HUES48 (cell line): ENCODE results near the gene HBZ.
"Not testable (repeated sequence)": the region's sequence is repeated elsewhere in the genome, so short reads cannot be mapped to it uniquely, and the experiment has no call there.

Experiments used
- H3K27ac ChIP-seq: one replicate; pipeline ENCODE4 v1.7.0; 2013; ENCODE audit warnings: low read depth, low read length, inconsistent platforms
- H3K27me3 ChIP-seq: 2 replicates; pipeline ENCODE4 v1.6.1; 2013; ENCODE audit warnings: mild to moderate bottlenecking, low read length; ENCODE audit not compliant: control insufficient read depth, insufficient read depth
- H3K36me3 ChIP-seq: 2 replicates; pipeline ENCODE4 v1.6.1; 2013; ENCODE audit warnings: low read length; ENCODE audit not compliant: control insufficient read depth, insufficient read depth
- H3K4me1 ChIP-seq: 2 replicates; pipeline ENCODE4 v1.6.1; 2013; ENCODE audit warnings: mild to moderate bottlenecking, low read length; ENCODE audit not compliant: control insufficient read depth, insufficient read depth
- H3K4me3 ChIP-seq: 2 replicates; pipeline ENCODE4 v1.5.1; 2013; ENCODE audit warnings: mild to moderate bottlenecking, low read depth, low read length
- H3K9ac ChIP-seq: 2 replicates; pipeline ENCODE4 v1.6.1; 2013; ENCODE audit warnings: mild to moderate bottlenecking, low read depth, low read length, moderate library complexity
- H3K9me3 ChIP-seq: 2 replicates; pipeline ENCODE4 v1.6.1; 2013; ENCODE audit warnings: low read length; ENCODE audit not compliant: control insufficient read depth, insufficient read depth

The HBZ gene

DNA sequence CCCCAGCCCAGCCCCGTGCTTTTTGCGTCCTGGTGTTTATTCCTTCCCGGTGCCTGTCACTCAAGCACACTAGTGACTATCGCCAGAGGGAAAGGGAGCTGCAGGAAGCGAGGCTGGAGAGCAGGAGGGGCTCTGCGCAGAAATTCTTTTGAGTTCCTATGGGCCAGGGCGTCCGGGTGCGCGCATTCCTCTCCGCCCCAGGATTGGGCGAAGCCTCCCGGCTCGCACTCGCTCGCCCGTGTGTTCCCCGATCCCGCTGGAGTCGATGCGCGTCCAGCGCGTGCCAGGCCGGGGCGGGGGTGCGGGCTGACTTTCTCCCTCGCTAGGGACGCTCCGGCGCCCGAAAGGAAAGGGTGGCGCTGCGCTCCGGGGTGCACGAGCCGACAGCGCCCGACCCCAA, 23.6 kb downstream of the HBZ start:
- H3K9ac ChIP-seq, H3K27ac ChIP-seq, H3K36me3 ChIP-seq, H3K4me3 ChIP-seq, H3K4me1 ChIP-seq, H3K9me3 ChIP-seq: not testable (repeated sequence)
- peaks cover 86% of the 10 kb centered on the region for H3K27me3 ChIP-seq

GRCh38 chr16:176477-177382, 24.3 kb downstream of the HBZ start, which contains the start of gene HBA1:
HBA1 (plus strand) TSS chr16:176680; CDS start chr16:176717, 37 bp downstream.
- not testable (repeated sequence) for H3K9me3 ChIP-seq, H3K9ac ChIP-seq, H3K4me1 ChIP-seq, H3K36me3 ChIP-seq, H3K4me3 ChIP-seq, H3K27ac ChIP-seq
- H3K27me3 ChIP-seq = peaks cover 82% of the 10 kb centered on the region

DNA sequence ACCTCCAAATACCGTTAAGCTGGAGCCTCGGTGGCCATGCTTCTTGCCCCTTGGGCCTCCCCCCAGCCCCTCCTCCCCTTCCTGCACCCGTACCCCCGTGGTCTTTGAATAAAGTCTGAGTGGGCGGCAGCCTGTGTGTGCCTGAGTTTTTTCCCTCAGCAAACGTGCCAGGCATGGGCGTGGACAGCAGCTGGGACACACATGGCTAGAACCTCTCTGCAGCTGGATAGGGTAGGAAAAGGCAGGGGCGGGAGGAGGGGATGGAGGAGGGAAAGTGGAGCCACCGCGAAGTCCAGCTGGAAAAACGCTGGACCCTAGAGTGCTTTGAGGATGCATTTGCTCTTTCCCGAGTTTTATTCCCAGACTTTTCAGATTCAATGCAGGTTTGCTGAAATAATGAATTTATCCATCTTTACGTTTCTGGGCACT, 25.0 kb downstream of the HBZ start:
- H3K27ac ChIP-seq = no peak overlapping the region
- H3K27me3 ChIP-seq = peaks cover 77% of the 10 kb centered on the region
- no peaks in the 10 kb centered on the region for H3K9me3 ChIP-seq
- H3K4me1 ChIP-seq = 0 out of 2 replicates have a peak, but pooled peaks cover 3% of the 10 kb centered on the region
- no peaks in the 10 kb centered on the region for H3K36me3 ChIP-seq
- no peak overlapping the region for H3K4me3 ChIP-seq
- H3K9ac ChIP-seq = no peak overlapping the region

GRCh38 chr16:177981-178667, 25.7 kb downstream of the HBZ start:
- Histone ChIP-seq H3K9ac (no peak overlapping the region), H3K27ac (no peak overlapping the region), H3K4me1 (0 out of 2 replicates have a peak, but pooled peaks cover 3% of the 10 kb centered on the region), H3K27me3 (peaks cover 76% of the 10 kb centered on the region), H3K9me3 (no peaks in the 10 kb centered on the region), H3K4me3 (no peak overlapping the region), H3K36me3 (no peaks in the 10 kb centered on the region)

DNA sequence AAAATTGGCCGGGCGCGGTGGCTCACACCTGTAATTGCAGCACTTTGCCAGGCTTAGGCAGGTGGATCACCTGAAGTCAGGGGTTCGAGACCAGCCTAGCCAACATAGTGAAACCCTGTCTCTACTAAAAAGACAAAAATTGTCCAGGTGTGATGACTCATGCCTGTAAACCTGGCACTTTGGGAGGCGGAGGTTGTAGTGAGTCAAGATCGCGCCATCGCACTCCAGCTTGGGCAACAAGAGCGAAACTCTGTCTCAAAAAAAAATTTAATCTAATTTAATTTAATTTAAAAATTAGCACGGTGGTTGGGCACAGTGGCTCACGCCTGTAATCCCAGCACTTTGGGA, 26.2 kb downstream of the HBZ start:
- 0 out of 2 replicates have a peak, but pooled peaks cover 3% of the 10 kb centered on the region for H3K4me1 ChIP-seq
- H3K9me3 ChIP-seq = no peaks in the 10 kb centered on the region
- H3K27me3 ChIP-seq = peaks cover 71% of the 10 kb centered on the region
- no peak overlapping the region for H3K4me3 ChIP-seq
- no peak overlapping the region for H3K9ac ChIP-seq
- H3K27ac ChIP-seq = no peak overlapping the region
- no peaks in the 10 kb centered on the region for H3K36me3 ChIP-seq

GRCh38 chr16:179211-180092, 27.0 kb downstream of the HBZ start:
- 0 out of 2 replicates have a peak, but pooled peaks cover 1% of the 10 kb centered on the region for H3K4me1 ChIP-seq
- H3K27ac ChIP-seq = no peak overlapping the region
- H3K4me3 ChIP-seq = no peak overlapping the region
- no peaks in the 10 kb centered on the region for H3K9me3 ChIP-seq
- H3K27me3 ChIP-seq = peaks cover 64% of the 10 kb centered on the region
- H3K36me3 ChIP-seq = peaks cover 2% of the 10 kb centered on the region; the same call in 1 of the 2 replicates
- no peak overlapping the region for H3K9ac ChIP-seq

DNA sequence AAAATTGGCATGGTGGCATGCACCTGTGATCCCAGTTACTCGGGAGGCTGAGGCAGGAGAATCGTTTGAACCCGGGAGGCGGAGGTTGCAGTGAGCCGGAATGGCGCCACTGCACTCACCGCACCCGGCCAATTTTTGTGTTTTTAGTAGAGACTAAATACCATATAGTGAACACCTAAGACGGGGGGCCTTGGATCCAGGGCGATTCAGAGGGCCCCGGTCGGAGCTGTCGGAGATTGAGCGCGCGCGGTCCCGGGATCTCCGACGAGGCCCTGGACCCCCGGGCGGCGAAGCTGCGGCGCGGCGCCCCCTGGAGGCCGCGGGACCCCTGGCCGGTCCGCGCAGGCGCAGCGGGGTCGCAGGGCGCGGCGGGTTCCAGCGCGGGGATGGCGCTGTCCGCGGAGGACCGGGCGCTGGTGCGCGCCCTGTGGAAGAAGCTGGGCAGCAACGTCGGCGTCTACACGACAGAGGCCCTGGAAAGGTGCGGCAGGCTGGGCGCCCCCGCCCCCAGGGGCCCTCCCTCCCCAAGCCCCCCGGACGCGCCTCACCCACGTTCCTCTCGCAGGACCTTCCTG, 27.7 kb downstream of the HBZ start, which contains the start of gene HBQ1:
Gene HBQ1 (plus strand): TSS at position 359 of the 575 bp plus-strand sequence. CDS start 28 bp downstream, at position 387.
- no peak within 1 kb of the TSS for H3K27ac ChIP-seq
- no peak within 1 kb of the TSS; the same call in 1 of the 2 replicates for H3K9ac ChIP-seq
- no peaks in the 10 kb centered on the region for H3K4me1 ChIP-seq
- peaks cover 56% of the 10 kb centered on the region for H3K27me3 ChIP-seq
- H3K9me3 ChIP-seq = no peaks in the 10 kb centered on the region
- peak within 1 kb of the TSS; percentile 51 for H3K4me3 ChIP-seq
- peaks cover 7% of the 10 kb centered on the region for H3K36me3 ChIP-seq

- Histone ChIP-seq H3K9ac (no peak overlapping the region; the same call in 1 of the 2 replicates), H3K27me3 (peaks cover 49% of the 10 kb centered on the region), H3K36me3 (peaks cover 12% of the 10 kb centered on the region), H3K9me3 (no peaks in the 10 kb centered on the region), H3K4me1 (no peaks in the 10 kb centered on the region), H3K27ac (no peak overlapping the region), H3K4me3 (peak overlapping the region; percentile 51)
These were observed 28.5 kb downstream of the HBZ start for GRCh38 chr16:180681-181564.

DNA sequence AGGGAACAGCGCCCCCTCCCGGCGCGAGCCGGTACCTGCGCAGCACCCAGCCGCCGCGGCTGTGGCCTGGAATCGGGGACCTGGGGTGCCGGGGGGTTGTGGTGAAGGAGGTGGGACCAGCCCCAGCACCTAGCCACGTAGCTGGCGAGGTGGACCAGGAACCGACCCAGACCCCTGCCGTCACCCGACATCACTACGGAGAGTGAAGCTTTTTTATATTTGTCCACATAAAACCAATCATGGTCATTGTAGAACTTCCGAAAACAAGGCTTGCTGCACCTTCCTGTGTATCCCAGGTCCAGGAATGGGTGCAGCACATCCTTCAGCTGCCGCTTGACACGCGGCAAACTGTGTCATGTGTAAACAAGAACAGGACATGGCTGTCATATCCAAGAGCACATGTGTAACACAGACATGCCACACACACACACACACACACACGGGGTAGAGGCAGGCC, 29.1 kb downstream of the HBZ start:
- Histone ChIP-seq H3K36me3 (peaks cover 12% of the 10 kb centered on the region), H3K27me3 (peaks cover 45% of the 10 kb centered on the region), H3K4me3 (no peak overlapping the region), H3K9ac (no peak overlapping the region), H3K4me1 (no peaks in the 10 kb centered on the region), H3K9me3 (no peaks in the 10 kb centered on the region), H3K27ac (no peak overlapping the region)
